OCI-LY3 (cell line): Measurements from ENCODE around the gene BTBD2.

ENCODE experiments used
- H2AFZ ChIP-seq: fragments of 200-600, 300-600 bp; shearing (Covaris generic); 2 replicates; pipeline ENCODE4 v1.6.0; 2014; ENCODE audit warnings: antibody characterized with exemption, low read depth, low read length
- H3K27ac ChIP-seq: fragments of 200-600, 300-600 bp; sonication (generic); 2 replicates; pipeline ENCODE4 v1.5.1; 2014; ENCODE audit warnings: mild to moderate bottlenecking, low read length, moderate library complexity, mixed read lengths
- H3K27me3 ChIP-seq: fragments of 200-600, 300-600 bp; sonication (generic); 2 replicates; pipeline ENCODE4 v1.6.1; 2014; ENCODE audit warnings: low read depth, low read length, mixed read lengths
- H3K36me3 ChIP-seq: fragments of 200-600, 300-600 bp; sonication (generic); replicated peaks from 2 replicates; pipeline ENCODE3; 2014; ENCODE audit warnings: low read depth, low read length, mixed read lengths
- H3K4me1 ChIP-seq: fragments of 300-600, 200-600 bp; sonication (generic); 2 replicates; pipeline ENCODE4 v1.6.1; 2014; ENCODE audit warnings: low read length, mixed read lengths
- H3K4me2 ChIP-seq: fragments of 200-600, 300-600 bp; sonication (generic); 2 replicates; pipeline ENCODE4 v1.6.1; 2014; ENCODE audit warnings: low read length, mixed read lengths
- H3K4me3 ChIP-seq: fragments of 300-600, 200-600 bp; sonication (generic); 2 replicates; pipeline ENCODE4 v1.5.1; 2014; ENCODE audit warnings: antibody characterized with exemption, mild to moderate bottlenecking, low read length, moderate library complexity
- H3K79me2 ChIP-seq: fragments of 300-600, 200-600 bp; shearing (Covaris generic); 2 replicates; pipeline ENCODE4 v1.6.1; 2014; ENCODE audit warnings: mild to moderate bottlenecking, low read length, mixed read lengths
- H3K9ac ChIP-seq: fragments of 300-600, 200-600 bp; shearing (Covaris generic); 2 replicates; pipeline ENCODE4 v1.6.0; 2014; ENCODE audit warnings: mild to moderate bottlenecking, low read length, moderate library complexity
- H3K9me3 ChIP-seq: fragments of 200-600, 300-600 bp; shearing (Covaris generic); 2 replicates; pipeline ENCODE4 v1.6.1; 2014; ENCODE audit warnings: low read length, mixed read lengths; ENCODE audit not compliant: insufficient read depth
- H4K20me1 ChIP-seq: fragments of 200-600, 300-600 bp; sonication (generic); 2 replicates; pipeline ENCODE4 v1.6.1; 2016; ENCODE audit warnings: low read length, mixed read lengths; ENCODE audit not compliant: insufficient read depth
- CTCF ChIP-seq: fragments of 200-600, 300-600 bp; sonication (generic); IDR thresholded peaks from 2 replicates; pipeline ENCODE4 v1.5.1; 2014; ENCODE audit warnings: antibody characterized with exemption, low read length, low read depth
- EZH2phosphoT487 ChIP-seq: fragments of 200-600 bp; shearing (Covaris generic); IDR thresholded peaks from 2 replicates; pipeline ENCODE4 v1.6.1; 2018; ENCODE audit warnings: antibody characterized with exemption, mixed run types, low read depth

Gene BTBD2

GRCh38 chr19:1969176-1970002, 46.1 kb downstream of the BTBD2 start:
- H2AFZ ChIP-seq = no peak overlapping the region
- no peaks in the 10 kb centered on the region for H3K9me3 ChIP-seq
- no peak overlapping the region for H3K4me3 ChIP-seq
- H3K79me2 ChIP-seq = peaks cover 46% of the 10 kb centered on the region
- no peak overlapping the region for H3K9ac ChIP-seq
- TF ChIP-seq CTCF = no peak
- TF ChIP-seq EZH2phosphoT487 = no peak
- no peak overlapping the region for H3K27ac ChIP-seq
- no peak overlapping the region for H3K4me2 ChIP-seq
- H3K4me1 ChIP-seq = no peaks in the 10 kb centered on the region
- peaks cover 16% of the 10 kb centered on the region for H3K36me3 ChIP-seq
- no peaks in the 10 kb centered on the region for H3K27me3 ChIP-seq
- peaks cover 74% of the 10 kb centered on the region for H4K20me1 ChIP-seq

GRCh38 chr19:1968279-1969175, 47.0 kb downstream of the BTBD2 start:
- Histone ChIP-seq H3K4me1 (no peaks in the 10 kb centered on the region), H4K20me1 (peaks cover 72% of the 10 kb centered on the region), H3K79me2 (peaks cover 44% of the 10 kb centered on the region), H3K9me3 (no peaks in the 10 kb centered on the region), H3K9ac (no peak overlapping the region), H3K27me3 (no peaks in the 10 kb centered on the region), H3K4me2 (no peak overlapping the region), H2AFZ (no peak overlapping the region), H3K36me3 (peaks cover 16% of the 10 kb centered on the region), H3K27ac (no peak overlapping the region), H3K4me3 (no peak overlapping the region)
- TF ChIP-seq CTCF (no peak), EZH2phosphoT487 (no peak)

- no peaks in the 10 kb centered on the region for H3K4me1 ChIP-seq
- no peak overlapping the region for H2AFZ ChIP-seq
- H3K79me2 ChIP-seq = peaks cover 40% of the 10 kb centered on the region
- H3K27me3 ChIP-seq = no peaks in the 10 kb centered on the region
- no peak overlapping the region for H3K4me2 ChIP-seq
- H4K20me1 ChIP-seq = peaks cover 73% of the 10 kb centered on the region
- H3K9ac ChIP-seq = no peak overlapping the region
- TF ChIP-seq CTCF (no peak), EZH2phosphoT487 (no peak)
- H3K9me3 ChIP-seq = no peaks in the 10 kb centered on the region
- peaks cover 19% of the 10 kb centered on the region for H3K36me3 ChIP-seq
- no peak overlapping the region for H3K4me3 ChIP-seq
- no peak overlapping the region for H3K27ac ChIP-seq
Observed at GRCh38 chr19:1967087-1967608, 48.4 kb downstream of the BTBD2 start.

- H4K20me1 ChIP-seq = peaks cover 77% of the 10 kb centered on the region
- H3K4me1 ChIP-seq = no peaks in the 10 kb centered on the region
- no peak overlapping the region for H3K9ac ChIP-seq
- H3K27me3 ChIP-seq = no peaks in the 10 kb centered on the region
- H3K79me2 ChIP-seq = peaks cover 55% of the 10 kb centered on the region
- peaks cover 13% of the 10 kb centered on the region for H3K36me3 ChIP-seq
- no peaks in the 10 kb centered on the region for H3K9me3 ChIP-seq
- no peak overlapping the region for H3K4me2 ChIP-seq
- H3K27ac ChIP-seq = no peak overlapping the region
- H2AFZ ChIP-seq = no peak overlapping the region
- no peak overlapping the region for H3K4me3 ChIP-seq
- TF ChIP-seq EZH2phosphoT487 = no peak
- TF ChIP-seq CTCF = no peak
Observed at GRCh38 chr19:1962674-1963073, 52.8 kb downstream of the BTBD2 start.
